Epithelial cell of prostate (primary cell): ENCODE measurements around the gene MEF2B.
"Not testable (repeated sequence)": the region's sequence is repeated elsewhere in the genome, so short reads cannot be mapped to it uniquely, and the experiment has no call there.

Source experiments
- DNase-seq: peaks from one replicate; pipeline ENCODE4 v3.0.0-alpha.2; 2011; ENCODE audit warnings: low read depth, low spot score
- H3K27ac ChIP-seq: fragments of 450-650 bp; 2 replicates; pipeline ENCODE4 v1.5.1; 2017; ENCODE audit warnings: mild to moderate bottlenecking

MEF2B gene

DNA sequence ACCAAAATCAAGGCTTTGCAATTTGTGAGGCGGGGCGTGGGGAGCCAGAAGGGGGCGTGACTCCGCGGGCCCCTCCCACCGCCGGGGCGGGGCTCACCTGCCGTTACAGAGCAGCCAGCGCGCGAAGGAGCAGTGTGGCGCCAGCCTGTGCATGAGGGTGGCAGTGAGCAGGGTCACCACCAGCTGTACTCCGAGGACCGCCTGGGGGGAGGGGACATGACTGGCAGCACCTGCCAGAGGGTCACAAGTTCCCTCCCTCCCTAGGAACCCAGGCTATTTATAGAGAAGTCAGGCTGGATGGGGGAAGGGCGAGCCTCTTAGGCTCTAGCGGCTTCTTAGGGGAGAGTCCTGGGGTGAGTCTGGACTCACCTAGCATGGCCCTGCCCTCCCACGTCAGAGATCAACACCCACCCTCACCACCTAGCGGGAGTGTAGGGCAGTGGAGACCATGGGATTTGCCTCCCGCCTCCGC, 35.3 kb downstream of the MEF2B start:
- no peak for DNase-seq
- no peak overlapping the region for H3K27ac ChIP-seq

DNA sequence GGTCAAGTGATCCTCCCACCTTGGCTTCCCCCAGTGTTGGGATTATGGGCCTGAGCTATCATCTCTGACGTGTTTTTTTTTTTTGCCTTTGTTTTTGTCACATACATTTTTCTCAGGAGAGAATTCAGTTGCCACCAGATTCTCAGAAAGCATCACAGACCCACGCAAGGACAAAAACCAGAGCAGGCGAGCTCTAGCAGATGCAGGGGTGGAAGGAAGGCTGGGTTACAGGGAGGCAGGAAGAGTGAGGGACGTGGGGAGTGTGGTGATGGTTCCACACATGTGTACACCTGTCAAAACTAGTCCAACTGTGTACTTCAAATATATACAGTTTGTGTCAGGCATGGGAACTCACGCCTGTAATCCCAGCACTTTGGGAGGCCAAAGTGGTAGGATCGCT, 36.1 kb downstream of the MEF2B start:
- no peak for DNase-seq
- no peak overlapping the region for H3K27ac ChIP-seq

DNA sequence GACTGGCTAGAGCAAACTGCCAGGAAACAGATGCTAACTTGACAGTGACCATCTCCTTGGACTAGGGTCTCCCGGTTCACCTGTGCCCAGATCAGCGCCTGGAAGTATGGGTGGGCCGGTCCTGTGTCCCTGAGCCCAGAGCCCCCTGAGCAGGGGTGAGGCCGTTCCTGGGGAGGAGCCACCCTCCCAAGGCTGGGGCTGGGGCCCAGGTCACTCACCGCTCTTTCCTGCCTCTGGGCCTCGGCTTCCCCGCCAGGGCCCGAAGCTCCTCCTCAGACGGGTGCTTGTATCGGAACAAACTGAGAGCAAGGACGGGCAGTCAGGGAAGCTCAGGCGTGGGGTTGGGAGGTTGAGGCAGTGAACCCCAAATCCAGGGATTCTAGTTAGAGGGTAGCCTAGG, 37.2 kb downstream of the MEF2B start:
- no peak overlapping the region for H3K27ac ChIP-seq

DNA sequence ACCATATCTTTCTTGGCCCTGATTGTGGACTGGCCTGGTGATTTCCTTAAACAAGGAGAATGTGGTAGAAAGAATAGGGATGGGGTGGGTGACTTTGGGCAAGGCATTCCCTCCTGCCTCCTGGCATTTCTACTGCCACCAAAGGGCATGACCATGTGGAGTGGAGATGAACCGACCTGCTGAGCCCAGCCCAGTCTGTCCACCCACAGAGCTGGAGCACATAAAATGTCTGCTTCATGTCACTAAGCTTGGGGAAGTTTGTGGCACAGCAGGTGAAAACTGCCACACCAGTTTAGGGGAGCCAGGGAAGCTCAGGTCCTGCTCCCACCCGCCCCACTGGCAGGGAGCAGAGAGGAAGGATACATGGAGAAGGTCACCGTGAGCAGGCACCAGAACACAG, 38.1 kb downstream of the MEF2B start:
- no peak for DNase-seq
- no peak overlapping the region for H3K27ac ChIP-seq

More for the DNA sequence above, 37.2 kb downstream of the MEF2B start:
- DNase-seq, result no peak

DNA sequence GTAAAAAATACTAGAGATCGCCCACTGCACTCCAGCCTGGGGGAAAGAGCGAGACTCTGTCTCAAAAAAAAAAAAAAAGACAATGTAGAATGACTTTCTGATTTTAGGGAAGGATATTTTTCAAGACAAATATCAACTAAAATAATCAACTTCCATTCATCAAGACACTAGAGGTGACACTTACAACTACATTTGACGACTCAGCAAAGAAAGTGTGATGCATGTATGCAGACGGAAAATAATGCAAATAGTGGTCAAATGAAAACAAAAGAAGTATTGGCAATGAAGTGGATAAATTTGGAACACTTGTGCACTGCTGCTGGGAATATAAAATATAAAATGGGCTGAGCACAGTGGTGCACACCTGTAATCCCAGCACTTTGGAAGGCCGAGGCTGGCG, 44.0 kb downstream of the MEF2B start:
- H3K27ac ChIP-seq, result no peak overlapping the region
- DNase-seq, result no peak

DNA sequence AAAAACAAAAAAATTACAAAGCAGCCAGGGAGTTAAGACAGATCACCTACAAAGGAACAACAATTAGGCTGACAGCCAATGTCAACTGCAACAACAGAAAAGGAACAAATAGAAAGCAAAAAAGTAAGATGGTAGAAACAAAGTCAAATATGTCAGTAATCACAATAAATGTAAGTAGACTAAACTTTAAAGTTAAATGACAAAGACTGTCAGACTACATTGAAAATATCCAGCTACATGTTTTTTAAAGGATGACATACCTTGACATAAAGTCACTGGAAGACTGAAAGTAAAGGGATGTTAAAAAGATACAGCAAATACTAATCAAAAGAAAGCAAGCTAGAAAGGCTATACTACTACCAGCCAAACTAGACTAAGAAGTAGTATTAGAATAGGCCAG, 46.7 kb downstream of the MEF2B start:
- DNase-seq, result no peak
- H3K27ac ChIP-seq, result no peak overlapping the region

DNA sequence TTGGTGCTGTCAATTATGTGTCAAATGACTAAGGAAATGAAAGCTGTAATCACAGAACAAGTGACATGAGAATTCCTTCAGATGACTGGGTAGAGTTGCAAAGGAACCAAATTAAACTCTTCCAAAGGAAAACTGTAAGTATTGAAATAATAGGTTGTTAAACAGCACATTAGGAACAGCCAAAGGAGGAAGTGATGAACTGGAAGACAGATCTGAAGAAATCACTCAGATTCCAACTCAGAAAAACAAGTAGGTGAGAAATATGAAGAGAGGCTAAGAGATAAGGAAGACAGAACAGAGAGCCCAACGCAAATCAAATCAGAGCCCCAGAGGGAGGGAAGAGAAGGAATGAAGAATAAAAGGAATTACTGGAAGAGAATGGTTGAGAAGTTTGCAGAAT, 47.2 kb downstream of the MEF2B start:
- H3K27ac ChIP-seq, result no peak overlapping the region
- DNase-seq, result no peak

DNA sequence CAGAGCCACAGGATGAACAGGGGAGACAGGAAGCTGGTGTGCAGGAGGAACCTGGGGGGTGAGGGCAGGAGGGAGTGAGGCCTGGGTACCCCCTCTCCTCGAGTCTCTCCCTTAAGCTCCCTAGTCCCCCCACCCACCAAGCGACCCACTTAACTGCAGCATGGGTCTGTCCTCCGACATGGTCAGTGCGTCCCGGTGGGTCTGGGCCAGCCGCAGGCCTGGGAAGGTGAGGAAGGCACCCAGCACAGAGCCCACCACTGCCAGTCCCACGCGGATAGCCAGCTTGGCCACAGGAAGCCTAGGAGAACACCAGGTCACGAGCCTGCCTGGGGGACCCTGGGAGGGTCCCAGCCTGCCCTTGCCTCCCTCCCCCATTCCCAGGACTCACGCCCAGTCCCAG, 48.7 kb downstream of the MEF2B start:
- H3K27ac ChIP-seq, result no peak overlapping the region

DNA sequence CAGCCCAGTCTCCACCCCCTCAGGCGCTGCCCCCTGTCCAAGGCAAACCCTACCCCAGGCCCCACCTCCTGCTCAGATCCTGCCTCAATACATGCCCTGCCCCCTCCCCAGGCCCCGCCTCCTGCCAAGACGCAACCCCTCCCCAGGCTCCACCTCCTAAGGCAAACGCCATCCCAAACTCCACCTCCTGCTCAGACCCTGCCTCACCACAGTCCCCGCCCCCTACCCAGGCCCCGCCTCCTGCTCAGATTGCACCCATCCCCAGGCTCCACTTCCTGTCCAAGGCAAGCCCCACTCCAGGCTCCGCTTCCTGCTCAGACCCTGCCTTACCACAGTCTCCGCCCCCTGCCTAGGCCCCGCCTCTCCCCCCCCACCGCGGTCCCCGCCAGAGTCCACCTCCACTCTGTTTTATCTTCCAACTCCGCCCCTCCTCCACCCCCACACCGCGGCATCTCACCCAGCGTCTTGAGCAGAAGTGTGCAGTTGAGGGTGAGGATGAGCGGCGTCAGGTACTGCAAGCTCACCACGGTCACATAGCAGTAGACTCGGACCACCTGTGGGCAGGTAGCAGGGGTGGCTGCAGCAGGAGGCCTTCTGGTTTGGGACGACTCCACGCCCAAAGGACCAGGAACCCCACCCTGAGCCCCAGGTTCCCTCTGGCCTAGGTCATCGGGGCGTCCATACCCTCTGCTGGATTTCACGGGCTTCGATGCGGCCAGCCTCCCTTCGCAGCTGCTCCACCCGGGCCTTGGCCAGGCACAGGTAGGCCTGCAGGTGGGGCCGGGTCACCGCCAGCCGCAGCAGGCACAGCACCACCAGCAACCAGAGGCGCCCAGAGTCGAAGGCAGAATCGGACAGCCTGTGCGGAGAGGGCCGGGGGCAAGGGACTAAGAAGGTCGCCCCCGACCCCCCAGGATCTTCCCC, 49.5 kb downstream of the MEF2B start:
- H3K27ac ChIP-seq, result no peak overlapping the region
- no peak for DNase-seq

More for the DNA sequence above, 48.7 kb downstream of the MEF2B start:
- no peak for DNase-seq

DNA sequence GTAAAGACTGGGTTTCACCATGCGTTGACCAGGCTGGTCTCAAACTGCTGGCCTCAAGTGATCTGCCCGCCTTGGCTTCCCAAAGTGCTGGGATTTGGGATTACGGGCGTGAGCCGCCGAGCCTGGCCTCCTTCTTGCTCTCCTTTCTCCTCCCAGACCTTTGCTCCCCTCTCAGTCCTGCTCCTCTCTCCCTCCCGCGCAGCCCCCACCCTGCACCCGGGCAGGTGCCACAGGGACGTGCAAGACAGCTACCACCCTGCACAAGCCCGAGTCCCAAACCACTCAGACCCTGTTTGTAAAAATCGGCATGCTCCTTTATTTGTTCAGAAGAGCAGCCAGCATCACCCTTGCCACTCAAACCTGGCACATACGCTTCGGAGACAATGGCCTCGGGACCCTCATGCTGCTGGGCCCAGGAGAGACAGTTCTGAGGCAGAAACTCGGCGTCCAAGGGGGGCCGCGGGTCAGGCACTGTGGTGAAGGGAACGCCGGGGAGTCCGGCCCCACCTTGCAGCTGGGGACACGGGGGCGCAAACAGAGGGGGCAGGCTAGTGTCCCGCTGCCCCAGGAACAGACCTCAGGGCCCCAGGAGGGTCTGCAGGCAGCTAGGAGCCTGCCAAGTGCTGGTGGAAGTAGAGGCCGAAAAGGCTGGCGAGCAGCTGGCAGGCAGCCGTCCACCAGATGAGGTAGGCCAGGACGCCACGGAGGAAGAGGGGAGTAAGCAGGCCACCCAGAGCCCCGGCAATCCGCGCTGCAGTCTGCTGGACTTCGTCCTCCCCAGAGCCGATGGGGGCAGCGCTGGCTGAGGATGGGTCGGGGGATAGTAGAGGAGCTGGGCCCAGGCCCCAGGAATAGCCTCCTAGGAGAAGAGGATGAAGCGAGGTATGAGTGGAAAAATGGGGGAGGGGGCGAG, 50.5 kb downstream of the MEF2B start:
- DNase-seq, result no peak
- no peak overlapping the region for H3K27ac ChIP-seq

DNA sequence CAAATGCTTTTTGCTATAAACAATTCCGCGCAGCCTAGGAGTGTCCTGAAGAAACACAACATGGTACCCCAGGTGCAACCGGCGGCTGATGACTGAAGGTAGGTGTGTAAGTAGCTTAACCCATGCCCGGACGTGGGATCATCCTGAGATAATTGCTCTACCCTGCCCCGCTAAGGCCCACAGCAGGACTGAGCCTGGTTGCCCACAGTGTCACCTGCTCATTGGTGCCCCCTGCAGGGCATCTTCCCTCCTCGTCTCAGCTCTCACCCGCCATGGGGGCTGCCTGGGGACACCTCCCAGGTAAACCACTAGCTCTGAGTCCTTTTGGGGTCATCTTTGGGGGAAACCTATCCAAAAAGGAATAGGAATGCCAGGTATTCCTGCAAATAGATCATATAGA, 54.1 kb downstream of the MEF2B start:
- H3K27ac ChIP-seq, result no peak overlapping the region
- no peak for DNase-seq

DNA sequence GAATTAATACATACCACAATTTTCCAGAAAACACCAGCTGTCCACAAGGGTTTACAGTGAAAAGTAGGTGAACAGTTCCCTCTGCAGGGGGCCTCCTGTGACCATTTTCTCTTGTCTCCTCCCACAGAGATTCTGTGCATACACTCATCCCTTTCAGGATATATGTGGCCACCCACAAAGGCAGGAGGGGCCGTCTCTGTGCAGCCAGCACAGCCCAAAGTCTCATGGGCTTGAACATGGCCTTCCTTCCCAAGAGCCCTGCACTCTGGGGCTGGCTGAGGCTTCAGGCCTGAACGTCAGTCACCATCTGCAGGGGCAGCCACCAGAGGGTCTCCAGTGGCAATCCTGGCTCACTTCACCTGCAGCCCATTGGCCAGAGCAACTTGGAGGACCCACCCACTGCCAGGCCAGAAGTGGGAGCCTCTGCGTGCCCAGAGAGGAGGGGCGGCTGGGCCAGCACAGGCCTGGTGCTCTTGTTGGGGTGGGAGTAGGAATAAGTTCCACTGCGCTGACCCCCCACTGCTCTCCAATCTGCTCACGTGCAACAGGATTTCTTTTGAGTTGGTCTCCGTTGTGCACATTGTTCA, 56.9 kb downstream of the MEF2B start:
- DNase-seq, result no peak

DNA sequence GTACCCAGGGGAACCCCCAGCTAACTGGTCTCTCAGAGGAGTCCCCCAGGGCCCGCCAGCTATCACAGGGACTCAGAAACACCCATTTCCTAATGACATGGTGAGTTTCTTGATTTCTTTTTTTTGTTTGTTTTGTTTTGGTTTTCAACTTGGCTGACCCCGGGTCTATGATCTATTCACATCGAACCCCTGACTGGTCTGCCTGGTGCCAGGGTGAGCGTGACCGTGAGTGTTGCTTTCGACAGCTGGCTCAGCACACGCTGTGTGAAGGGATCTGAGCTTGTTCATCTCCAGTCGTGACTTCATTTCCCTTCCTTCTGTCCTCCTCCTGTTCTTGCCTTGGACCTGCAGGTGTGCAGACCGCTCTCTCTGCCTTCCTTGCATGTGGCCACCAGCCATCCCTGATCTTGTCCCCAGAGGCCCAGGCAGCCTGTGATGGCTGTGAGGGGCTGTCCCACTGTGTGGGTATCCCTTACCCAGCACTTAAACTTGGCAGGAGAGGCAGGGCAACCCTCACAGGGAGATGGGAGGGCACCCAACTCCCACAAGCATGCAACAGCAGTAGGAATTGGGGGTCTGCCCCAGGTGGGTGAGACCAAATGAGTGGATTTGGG, 58.0 kb downstream of the MEF2B start:
- no peak for DNase-seq
- no peak overlapping the region for H3K27ac ChIP-seq

More for the DNA sequence above, 56.9 kb downstream of the MEF2B start:
- no peak overlapping the region for H3K27ac ChIP-seq

DNA sequence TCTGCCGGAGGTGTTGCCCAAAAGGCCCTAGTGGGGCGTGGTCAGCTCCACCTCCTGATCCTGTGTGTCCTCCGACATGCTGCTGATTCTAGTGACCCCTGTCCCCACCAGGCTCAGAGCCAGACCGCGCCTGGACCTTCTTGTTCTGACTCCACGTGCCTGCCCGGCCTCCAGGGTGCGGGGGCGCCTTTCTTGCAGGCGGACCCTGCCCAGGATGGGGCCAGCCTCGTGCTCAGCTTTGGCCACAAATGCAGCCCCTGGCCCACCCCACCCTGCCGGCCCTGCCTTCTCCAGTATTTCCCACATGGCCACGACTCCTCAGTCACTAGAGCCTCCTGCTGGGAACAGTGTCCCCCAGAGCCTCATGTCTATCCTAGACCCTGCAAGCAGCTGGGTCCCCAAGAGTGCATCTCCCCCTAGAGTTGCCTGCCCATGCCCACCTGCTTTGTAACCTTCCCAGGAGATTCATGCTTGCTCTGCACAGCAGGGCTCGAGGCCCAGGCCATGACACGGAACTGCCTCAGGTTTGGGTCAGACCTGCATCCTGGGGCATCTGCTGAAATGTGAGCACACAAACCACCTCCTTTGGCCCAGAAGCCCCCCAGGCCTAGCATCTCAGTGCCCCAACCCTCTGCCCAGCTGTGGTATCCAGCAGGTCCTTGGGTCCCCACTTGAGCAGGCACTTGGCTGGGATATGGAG, 58.8 kb downstream of the MEF2B start:
- DNase-seq, result no peak

DNA sequence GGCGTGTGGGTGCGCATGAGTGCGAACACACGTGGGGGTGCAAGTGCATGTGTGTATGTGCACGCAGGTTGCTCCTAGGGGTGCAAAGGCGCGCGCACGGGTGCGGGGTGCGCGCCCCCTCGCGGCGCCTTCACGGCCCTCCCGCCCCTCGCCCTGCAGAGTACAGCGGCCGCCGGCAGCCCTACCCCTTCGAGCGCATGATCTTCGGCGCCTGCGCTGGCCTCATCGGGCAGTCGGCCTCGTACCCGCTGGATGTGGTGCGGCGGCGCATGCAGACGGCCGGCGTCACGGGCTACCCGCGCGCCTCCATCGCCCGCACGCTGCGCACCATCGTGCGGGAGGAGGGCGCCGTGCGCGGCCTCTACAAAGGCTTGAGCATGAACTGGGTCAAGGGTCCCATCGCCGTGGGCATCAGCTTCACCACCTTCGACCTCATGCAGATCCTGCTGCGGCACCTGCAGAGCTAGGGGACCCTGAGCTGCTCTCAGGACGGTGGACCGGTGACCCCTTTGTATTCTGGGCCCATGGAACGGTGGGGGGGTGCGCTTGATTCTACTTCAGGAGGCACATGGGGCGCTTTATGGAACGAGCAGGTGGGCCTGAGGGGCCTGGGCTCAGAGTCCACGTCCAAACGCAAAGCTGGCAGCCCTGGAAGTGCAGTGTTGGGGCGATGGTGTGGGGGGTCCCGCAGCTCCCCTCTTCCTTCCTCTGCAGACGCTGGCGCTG, 59.5 kb downstream of the MEF2B start:
- DNase-seq, result no peak
- no peak overlapping the region for H3K27ac ChIP-seq

More for the DNA sequence above, 58.8 kb downstream of the MEF2B start:
- no peak overlapping the region for H3K27ac ChIP-seq

DNA sequence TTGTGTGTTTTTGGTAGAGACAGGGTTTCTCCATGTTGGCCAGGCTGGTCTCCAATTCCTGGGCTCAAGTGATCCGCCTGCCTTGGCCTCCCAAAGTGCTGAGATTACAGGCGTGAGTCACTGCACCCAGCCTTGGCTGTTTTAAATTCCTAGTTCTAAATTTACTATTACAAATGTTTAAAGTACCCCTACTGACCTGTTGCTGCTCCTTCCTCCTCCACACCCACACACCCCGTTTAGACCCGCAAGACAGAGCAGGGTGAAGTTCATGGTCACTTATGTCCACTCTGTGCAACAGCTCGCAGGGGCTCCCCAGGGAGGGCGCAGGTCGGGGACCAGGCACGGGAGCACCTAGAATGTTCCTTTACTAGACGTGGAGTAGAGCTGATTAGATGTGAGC, 60.5 kb downstream of the MEF2B start:
- no peak for DNase-seq
- H3K27ac ChIP-seq, result no peak overlapping the region

DNA sequence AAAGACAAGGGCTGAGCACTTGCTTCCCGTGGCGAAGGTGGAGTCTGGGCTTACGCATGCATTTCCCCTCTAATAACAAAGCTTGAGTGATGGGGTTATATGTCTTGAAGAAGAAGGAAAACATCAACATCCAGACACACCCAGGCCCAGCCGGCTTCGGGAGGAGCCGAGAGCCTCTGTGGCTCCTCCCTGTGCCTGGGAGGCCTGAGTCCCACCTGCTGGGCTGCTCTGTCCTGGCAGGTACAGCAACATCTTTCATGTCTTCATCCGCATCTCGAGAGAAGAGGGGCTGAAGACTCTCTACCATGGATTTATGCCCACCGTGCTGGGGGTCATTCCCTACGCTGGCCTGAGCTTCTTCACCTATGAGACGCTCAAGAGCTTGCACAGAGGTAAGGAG, 62.4 kb downstream of the MEF2B start:
- DNase-seq, result no peak
- no peak overlapping the region for H3K27ac ChIP-seq

DNA sequence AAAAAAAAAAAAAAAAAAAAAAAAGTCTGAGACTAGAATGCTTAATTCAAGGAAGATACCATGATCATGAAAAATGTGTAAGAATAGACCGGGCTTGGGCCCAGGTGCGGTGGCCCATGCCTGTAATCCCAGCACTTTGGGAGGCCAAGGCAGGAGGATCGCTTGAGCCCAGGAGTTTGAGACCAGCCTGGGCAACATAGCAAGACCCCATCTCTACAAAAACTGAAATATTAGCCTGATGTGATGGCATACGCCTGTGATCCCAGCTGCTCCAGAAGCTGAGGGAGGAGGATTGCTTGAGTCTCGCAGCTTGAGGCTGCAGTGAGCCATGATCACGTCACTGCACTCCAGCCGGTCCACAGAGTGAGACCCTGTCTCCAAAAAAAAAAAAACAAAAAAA, 63.1 kb downstream of the MEF2B start:
- not testable (repeated sequence) for H3K27ac ChIP-seq, DNase-seq

DNA sequence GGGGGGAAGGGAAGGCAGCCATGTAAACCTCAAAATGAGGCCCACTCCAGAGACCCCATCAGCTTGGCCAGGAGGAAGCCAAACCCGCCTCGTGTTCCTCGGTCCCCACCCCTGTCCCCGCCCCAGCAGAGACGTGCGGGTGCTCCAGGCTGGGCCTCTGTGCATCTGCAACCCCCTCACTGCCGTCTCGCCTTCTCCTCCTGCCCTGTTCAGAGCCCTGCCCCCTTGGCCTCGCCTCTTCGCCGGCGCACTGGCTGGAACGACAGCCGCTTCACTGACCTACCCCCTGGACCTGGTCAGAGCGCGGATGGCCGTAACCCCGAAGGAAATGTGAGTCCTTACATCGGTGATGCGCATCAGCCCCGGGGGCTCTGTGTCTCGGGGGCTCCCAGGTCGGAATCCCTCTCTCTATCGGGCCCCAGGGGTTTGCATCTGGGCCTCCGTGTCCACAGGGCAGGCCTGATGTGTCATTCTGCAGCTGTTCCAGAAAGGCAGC, 64.0 kb downstream of the MEF2B start:
- H3K27ac ChIP-seq, result no peak overlapping the region
- DNase-seq, result no peak
